ENCODE measurements around the gene POLR2F.

Gene POLR2F

GRCh38 chr22:38014083-38014482 is 60.6 kb downstream of the POLR2F start:
- TF ChIP-seq Cebpa-rat (IDR thresholded peaks at IDR 0.05) = no peak
- peaks cover 23 to 33% (median 26%) of the 10 kb centered on the region in 10 experiments for H3K4me1 ChIP-seq
- H3K36me3 ChIP-seq = no peaks in the 10 kb centered on the region
- no peak overlapping the region for H3K27ac ChIP-seq
- H3K4me2 ChIP-seq = no peak overlapping the region
- peaks cover 0 to 18% (median 10%) of the 10 kb centered on the region in 11 experiments; a peak in 11 of 22 replicates for H3K9me3 ChIP-seq (replicated peaks in 1 of 11)
- no peak overlapping the region for H3K4me3 ChIP-seq
- H4K20me1 ChIP-seq = no peaks in the 10 kb centered on the region
- H3K9ac ChIP-seq = no peak overlapping the region
- no peaks in the 10 kb centered on the region for H3K27me3 ChIP-seq

- Histone ChIP-seq H3K9ac (no peak overlapping the region), H3K27me3 (no peaks in the 10 kb centered on the region), H3K36me3 (no peaks in the 10 kb centered on the region), H3K4me3 (no peak overlapping the region), H3K9me3 (replicated peaks in 1 of 11) (peaks cover 0 to 18% (median 10%) of the 10 kb centered on the region in 11 experiments; a peak in 11 of 22 replicates), H4K20me1 (no peaks in the 10 kb centered on the region), H3K4me2 (peak overlapping the region in 5 of 11 experiments; percentile 49 to 77 (median 67); a peak in 7 of 22 replicates), H3K4me1 (peaks cover 24 to 49% (median 36%) of the 10 kb centered on the region in 10 experiments), H3K27ac (no peak overlapping the region)
- TF ChIP-seq Cebpa-rat (IDR thresholded peaks at IDR 0.05) = no peak
These were observed 63.0 kb downstream of the POLR2F start for GRCh38 chr22:38016182-38017151.

DNA sequence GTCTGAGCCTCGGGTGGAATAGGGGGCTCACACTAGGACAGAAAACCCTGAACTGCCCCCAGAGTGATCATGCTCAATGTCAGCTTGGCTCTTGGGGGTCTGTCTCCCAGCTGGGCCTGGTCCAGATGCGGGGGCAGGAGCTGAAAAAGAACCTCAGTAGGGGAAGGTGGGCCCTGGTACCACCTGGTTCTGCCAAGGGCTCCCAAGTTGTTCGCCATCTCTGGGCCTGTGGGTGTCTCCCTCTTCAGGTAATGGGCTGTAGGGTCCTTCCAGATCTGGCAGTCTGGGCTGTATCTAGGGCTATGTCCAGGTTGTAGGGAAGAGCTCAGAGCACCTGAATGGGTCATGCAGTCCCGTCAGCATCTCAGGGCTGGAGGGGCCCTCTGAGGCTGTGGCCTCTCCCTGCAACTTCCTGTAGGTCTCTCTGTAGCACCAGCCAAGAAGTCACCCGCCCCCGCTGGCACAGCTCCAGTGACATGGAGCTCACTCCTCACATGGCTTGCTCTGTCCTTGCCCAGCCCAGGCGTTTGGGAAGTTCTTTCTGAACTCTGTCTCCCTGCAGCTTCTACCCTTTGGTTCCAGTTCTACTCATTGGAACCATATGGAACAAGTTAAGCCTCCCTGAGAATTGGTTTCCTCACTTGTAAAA is 63.9 kb downstream of the POLR2F start:
- Histone ChIP-seq H3K9ac (no peak overlapping the region), H3K27ac (no peak overlapping the region), H3K9me3 (replicated peaks in 1 of 11) (peaks cover 0 to 18% (median 10%) of the 10 kb centered on the region in 11 experiments; a peak in 11 of 22 replicates), H3K27me3 (no peaks in the 10 kb centered on the region), H3K4me2 (peak overlapping the region; percentile 17 to 77 (median 57); a peak in 21 of 22 replicates), H4K20me1 (no peaks in the 10 kb centered on the region), H3K4me3 (no peak overlapping the region), H3K36me3 (no peaks in the 10 kb centered on the region), H3K4me1 (peaks cover 23 to 58% (median 39%) of the 10 kb centered on the region in 10 experiments)
- no peak for TF ChIP-seq Cebpa-rat (IDR thresholded peaks at IDR 0.05)

- H3K4me3 ChIP-seq = no peak overlapping the region
- no peak overlapping the region for H3K9ac ChIP-seq
- peaks cover 16 to 55% (median 32%) of the 10 kb centered on the region in 10 experiments for H3K4me1 ChIP-seq
These were observed 64.7 kb downstream of the POLR2F start for GRCh38 chr22:38017939-38018885.

More at GRCh38 chr22:38017939-38018885, 64.7 kb downstream of the POLR2F start:
- H3K27ac ChIP-seq = no peak overlapping the region
- TF ChIP-seq Cebpa-rat (IDR thresholded peaks at IDR 0.05) = no peak
- peaks cover 0 to 18% (median 10%) of the 10 kb centered on the region in 11 experiments; a peak in 11 of 22 replicates for H3K9me3 ChIP-seq (replicated peaks in 1 of 11)
- H3K27me3 ChIP-seq = no peaks in the 10 kb centered on the region
- H4K20me1 ChIP-seq = no peaks in the 10 kb centered on the region
- H3K4me2 ChIP-seq = peak overlapping the region; percentile 17 to 77 (median 57); a peak in 21 of 22 replicates
- no peaks in the 10 kb centered on the region for H3K36me3 ChIP-seq
